Skeletal muscle satellite cell (primary cell): Measurements from ENCODE around the gene MTLN. TPM values are rescaled to one million over a fixed set of nuclear protein-coding genes. Genes with fewer than 3 reads are reported as not detected.
"Not testable (repeated sequence)": the region's sequence is repeated elsewhere in the genome, so short reads cannot be mapped to it uniquely, and the experiment has no call there.

Experiments
- H3K27me3 ChIP-seq: 2 replicates; pipeline ENCODE4 v1.7.0; 2013; ENCODE audit warnings: low read length; ENCODE audit not compliant: control insufficient read depth, insufficient read depth
- H3K36me3 ChIP-seq: 2 replicates; pipeline ENCODE4 v1.7.0; 2013; ENCODE audit warnings: mild to moderate bottlenecking, control low read depth, low read length; ENCODE audit not compliant: insufficient read depth
- H3K4me1 ChIP-seq: 2 replicates; pipeline ENCODE4 v1.7.0; 2013; ENCODE audit warnings: low read length; ENCODE audit not compliant: control insufficient read depth, insufficient read depth
- H3K4me2 ChIP-seq: 2 replicates; pipeline ENCODE4 v1.7.0; 2013; ENCODE audit warnings: mild to moderate bottlenecking, low read length
- H3K4me3 ChIP-seq: 2 replicates; pipeline ENCODE4 v1.7.0; 2013; ENCODE audit warnings: low read length
- H3K9ac ChIP-seq: 2 replicates; pipeline ENCODE4 v1.7.0; 2013; ENCODE audit warnings: mild to moderate bottlenecking, low read depth, low read length, moderate library complexity
- H3K9me3 ChIP-seq: replicated peaks from 2 replicates; pipeline ENCODE4 v1.7.0; 2013; ENCODE audit warnings: mild to moderate bottlenecking, control low read depth, low read length
- total RNA-seq: library from RNA; depleted of rRNA; stranded (reverse); fragments of >200 nt; gene quantifications from 2 replicates; pipeline ENCODE4 v1.2.3, GENCODE V29; 2012; rRNA removed

Gene MTLN, protein sequence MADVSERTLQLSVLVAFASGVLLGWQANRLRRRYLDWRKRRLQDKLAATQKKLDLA
- 70.3 and 75.0 TPM in 2 replicates for total RNA-seq

DNA sequence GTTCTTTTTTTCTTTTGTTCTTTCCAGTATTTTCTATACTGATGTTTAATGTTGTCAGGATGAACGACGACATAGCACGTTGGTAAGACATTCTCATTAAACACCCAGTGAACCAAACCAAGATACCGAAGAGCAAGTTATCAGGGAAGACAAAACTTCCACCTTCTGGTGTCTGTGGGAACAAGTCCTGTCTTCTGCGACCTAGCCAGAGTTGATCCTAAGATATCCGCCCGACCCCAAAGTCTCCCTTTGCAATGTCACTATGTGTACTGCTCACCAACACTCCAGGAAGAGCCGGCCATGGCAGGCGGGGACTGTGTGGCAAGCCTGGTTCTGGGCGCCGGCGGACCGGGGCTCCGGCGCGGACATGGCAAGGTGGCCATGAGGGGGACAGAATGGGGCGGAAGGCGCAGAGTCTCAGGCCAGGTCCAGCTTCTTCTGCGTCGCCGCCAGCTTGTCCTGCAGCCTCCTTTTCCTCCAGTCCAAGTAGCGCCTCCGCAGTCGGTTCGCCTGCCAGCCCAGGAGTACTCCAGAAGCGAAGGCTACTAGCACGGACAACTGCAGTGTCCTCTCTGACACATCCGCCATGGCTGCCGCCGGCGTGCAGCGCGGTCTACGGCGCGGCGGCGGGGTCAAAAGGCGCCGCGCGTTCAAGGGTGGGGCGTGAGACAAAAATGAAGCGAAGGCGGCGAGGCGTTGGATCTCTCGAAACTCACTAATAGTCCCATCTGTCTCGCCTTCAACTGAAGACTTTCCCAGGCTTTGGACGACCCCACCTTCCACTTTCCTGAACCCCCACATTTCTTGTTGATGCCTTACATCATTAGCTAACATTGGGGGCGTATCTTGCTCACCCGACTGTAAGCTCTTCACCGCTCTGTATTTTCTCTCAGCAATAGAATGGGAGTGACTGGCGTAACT, at the start of gene MTLN:
Gene MTLN, minus strand, starts transcription at position 610 of the 921 bp plus-strand sequence. Its CDS starts 22 bp downstream, at position 588.
- Histone ChIP-seq H3K4me3 (peak within 1 kb of the TSS; percentile 82), H3K27me3 (peaks cover 28% of the 10 kb centered on the region), H3K4me1 (no peaks in the 10 kb centered on the region), H3K4me2 (peak within 1 kb of the TSS; percentile 87), H3K36me3 (peaks cover 5% of the 10 kb centered on the region), H3K9me3 (no peaks in the 10 kb centered on the region), H3K9ac (peak within 1 kb of the TSS; percentile 85)

DNA sequence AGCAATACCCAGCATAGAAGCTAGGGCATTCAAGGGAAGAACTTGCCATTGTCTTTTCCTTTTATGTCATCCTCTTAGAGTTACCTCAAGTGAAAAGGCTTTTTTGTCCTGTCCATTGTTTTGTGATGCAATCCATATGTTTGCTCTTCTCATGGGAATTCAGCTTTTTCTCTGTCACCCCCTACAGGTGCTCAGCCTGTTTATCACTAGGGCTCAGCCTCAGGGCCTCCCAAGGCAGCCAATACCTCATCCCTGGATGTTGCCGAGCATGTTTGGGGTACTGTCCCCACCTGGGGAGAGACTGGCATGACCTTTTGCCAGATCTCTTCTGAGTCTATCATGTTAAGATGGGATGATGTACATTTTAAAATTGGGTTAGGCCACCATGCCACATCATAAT, 49.6 kb upstream of the MTLN start:
- H3K4me3 ChIP-seq, H3K4me1 ChIP-seq, H3K9ac ChIP-seq, H3K4me2 ChIP-seq, H3K36me3 ChIP-seq, H3K27me3 ChIP-seq, H3K9me3 ChIP-seq: not testable (repeated sequence)

DNA sequence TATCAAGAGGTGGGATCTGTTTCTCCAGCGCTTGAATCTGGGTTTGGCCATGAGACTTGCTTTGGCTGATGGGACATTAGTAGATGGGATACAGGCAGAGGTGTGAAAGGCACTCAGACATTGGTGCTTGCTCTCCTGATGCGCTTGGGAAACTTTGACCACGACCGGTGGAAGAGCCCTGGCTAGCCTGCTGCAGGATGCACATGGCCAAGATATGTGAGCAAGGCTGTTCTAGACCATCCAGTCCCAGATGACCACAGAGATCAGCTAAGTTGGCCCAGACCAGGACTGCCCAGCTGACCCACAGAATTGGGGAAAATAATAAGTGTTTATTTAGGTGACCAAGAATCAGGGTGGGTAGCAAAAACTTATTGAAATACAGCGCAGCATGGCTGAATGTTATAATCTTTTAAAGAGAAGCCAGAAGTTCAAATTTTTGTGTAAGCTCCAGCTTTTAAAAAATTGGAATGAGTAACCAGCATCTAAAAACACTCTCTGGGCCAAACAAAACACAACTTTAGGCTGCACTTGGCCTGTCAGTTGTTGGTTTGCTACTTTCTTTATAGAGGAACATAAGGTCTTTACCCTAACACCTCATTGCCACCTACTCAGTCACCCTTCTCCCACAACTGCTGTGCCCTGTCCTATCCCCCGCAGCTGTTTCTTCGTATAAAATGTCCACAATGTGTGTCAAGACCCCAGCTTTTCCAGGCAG, 35.9 kb upstream of the MTLN start:
- not testable (repeated sequence) for H3K9ac ChIP-seq, H3K4me2 ChIP-seq, H3K4me1 ChIP-seq, H3K9me3 ChIP-seq, H3K4me3 ChIP-seq, H3K27me3 ChIP-seq, H3K36me3 ChIP-seq

DNA sequence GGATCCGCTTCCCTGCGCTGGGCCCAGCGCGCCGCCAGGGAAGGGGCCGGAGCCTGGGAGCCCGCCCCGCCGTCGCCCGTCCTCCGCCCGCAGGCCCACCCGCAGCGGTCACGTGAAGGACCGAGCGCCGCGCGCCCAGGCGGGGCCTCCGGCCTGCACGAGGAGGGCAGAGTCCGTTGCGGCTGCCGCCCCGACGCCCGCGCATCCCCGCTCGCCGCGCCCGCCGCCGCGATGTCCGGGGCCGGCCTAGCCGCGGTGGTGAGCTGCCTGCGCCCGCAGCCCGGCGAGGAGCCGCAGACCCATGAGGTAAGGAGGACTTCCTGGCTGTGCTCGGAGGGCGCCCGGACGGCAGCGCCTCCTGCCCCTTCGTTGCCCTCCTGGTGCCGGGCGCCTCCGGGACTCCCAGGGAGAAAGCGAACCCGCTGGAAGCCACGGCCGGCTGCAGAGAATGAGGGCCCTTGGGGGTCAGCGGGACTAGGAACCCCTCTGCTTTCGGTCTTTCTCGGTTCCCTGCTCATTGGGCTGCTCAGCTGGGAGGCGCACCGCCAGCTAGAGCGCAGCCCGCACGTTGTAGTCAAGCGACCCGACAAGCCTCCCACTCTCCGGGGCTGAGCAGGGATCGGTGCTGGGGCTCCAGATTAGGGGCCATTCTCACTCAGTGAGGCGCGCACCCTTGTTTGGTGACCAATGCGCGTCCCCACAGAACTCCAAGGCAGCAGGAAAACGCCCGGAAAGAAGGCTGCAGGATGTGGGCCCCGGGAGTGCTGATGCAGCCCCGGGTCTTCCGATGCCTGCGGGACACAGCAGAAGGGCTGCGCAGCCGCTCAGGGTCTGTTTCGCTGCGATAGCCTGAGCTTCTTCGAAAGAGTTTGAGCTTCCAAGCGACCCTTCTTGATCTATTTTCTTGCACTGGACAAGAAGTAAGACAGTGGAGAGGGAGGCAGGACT, 33.4 kb upstream of the MTLN start:
- not testable (repeated sequence) for H3K4me1 ChIP-seq, H3K36me3 ChIP-seq, H3K9me3 ChIP-seq, H3K4me3 ChIP-seq, H3K9ac ChIP-seq, H3K4me2 ChIP-seq, H3K27me3 ChIP-seq

DNA sequence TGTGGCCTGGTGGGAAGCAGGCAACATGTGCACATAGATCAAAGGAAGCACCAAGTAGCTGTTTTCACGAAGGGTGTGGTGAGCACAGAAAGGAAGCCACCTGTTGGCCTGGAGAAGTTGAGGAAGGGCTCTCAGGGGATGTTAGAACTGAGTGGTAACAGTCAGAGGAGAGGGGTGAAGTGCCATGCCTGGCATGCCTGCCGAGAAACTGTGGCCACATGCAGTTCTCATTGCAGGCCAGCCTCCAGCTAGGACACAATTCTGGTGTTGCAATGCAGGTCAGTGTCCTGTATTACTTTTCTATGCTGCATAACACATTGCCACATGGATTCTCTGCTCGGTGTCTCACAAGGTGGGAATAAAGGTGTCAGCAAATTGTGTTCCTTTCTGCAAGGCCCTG, 30.9 kb upstream of the MTLN start:
- H3K27me3 ChIP-seq, H3K4me2 ChIP-seq, H3K9me3 ChIP-seq, H3K9ac ChIP-seq, H3K36me3 ChIP-seq, H3K4me3 ChIP-seq, H3K4me1 ChIP-seq: not testable (repeated sequence)

DNA sequence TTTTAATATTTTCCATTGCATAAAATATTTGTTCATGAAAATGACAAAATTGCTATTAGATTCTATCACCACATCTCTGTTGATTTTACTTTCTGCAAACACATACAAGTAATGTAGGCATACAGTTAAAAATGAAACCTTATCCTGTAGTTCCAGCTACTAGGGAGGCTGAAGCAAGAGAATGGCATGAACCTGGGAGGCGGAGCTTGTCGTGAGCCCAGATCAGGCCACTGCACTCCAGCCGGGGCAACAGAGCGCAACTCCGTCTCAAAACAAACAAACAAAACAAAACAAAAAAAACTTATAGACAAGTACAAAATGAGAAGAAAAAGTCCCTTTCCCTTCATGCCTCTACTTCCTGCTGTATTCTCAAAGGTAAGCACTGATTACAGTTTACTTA, 22.2 kb upstream of the MTLN start:
- H3K4me3 ChIP-seq, H3K36me3 ChIP-seq, H3K9me3 ChIP-seq, H3K4me1 ChIP-seq, H3K27me3 ChIP-seq, H3K9ac ChIP-seq, H3K4me2 ChIP-seq: not testable (repeated sequence)

DNA sequence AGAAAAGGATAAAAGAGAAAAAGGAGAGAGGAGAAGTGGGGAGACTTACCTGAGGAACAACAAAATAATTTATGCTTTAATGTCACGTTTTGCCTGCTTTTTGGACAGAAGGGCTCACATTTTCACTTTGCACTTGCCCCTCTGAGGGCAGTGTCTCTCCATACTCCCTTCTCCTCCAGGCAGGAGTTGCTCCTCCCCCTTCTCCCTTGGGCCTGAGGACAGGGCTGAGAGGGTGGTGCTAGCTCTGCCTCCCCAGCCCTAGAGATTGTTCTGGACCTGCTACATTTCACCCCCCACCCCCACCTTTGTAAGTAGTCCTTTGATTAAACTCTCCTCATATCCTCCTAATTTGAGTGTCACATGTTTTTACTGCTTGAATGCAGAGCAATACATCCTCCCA, 17.5 kb upstream of the MTLN start:
- not testable (repeated sequence) for H3K9ac ChIP-seq, H3K9me3 ChIP-seq, H3K36me3 ChIP-seq, H3K4me3 ChIP-seq, H3K4me1 ChIP-seq, H3K4me2 ChIP-seq
- H3K27me3 ChIP-seq = peaks cover 17% of the 10 kb centered on the region

DNA sequence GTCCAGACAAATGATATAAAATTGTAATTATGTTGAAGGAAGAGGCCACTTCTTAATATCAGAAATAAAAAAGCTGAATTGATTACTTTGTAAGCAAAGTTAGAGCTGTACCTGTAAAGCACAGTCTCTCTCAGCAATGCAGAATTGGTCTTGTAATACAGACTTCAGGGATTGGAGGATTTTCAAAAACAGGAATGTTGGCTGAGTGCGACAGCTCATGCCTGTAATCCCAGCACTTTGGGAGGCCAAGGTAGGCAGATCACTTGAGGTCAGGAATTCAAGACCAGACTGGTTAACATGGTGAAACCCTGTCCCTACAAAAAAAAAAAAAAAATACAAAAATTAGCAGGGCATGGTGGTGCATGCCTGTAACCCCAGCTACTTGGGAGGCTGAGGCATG, 10.3 kb upstream of the MTLN start:
- H3K27me3 ChIP-seq = peaks cover 82% of the 10 kb centered on the region
- H3K4me3 ChIP-seq, H3K9me3 ChIP-seq, H3K4me1 ChIP-seq, H3K4me2 ChIP-seq, H3K9ac ChIP-seq, H3K36me3 ChIP-seq: not testable (repeated sequence)

DNA sequence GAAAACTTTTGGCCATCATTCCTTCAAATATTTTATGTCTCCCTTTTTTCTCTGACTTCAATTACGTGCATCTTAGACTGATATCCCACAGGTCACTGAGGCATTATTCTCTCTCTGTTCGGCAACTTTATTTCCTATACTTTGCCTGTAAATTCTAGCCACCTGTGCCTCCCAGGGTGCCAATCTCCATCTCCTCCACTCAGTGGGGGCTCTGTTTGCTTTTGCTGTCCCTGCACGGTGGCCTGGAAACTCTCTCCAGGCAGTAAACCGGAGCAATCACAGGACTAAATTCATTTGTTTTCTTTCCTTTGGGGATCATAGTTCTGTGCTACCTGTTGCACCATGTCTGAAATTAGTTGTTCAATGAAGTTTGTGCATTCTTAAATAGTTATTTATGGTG, 9.6 kb upstream of the MTLN start:
- peaks cover 83% of the 10 kb centered on the region for H3K27me3 ChIP-seq
- H3K4me2 ChIP-seq = no peak overlapping the region
- H3K9me3 ChIP-seq = no peaks in the 10 kb centered on the region
- H3K36me3 ChIP-seq = no peaks in the 10 kb centered on the region
- H3K4me1 ChIP-seq = no peaks in the 10 kb centered on the region
- H3K4me3 ChIP-seq = no peak overlapping the region
- no peak overlapping the region for H3K9ac ChIP-seq

DNA sequence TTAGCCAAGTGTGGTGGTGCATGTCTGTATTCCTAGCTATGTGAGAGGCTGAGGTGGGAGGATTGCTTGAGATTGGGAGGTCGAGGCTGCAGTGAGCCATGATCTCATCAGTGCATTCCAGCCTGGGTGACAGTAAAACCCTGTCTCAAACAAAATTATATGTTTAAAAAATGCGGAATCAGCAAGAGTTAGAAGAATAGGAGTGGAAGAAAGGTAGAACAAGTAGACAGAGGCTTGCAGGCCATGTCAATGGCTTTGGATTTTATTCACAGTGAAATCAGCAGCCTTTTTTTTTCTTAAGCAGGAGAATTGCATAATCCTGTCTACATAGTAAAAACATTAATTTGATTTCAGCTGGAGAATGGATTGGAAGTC, 7.8 kb upstream of the MTLN start:
- Histone ChIP-seq H3K4me3 (no peak overlapping the region), H3K36me3 (no peaks in the 10 kb centered on the region), H3K9ac (no peak overlapping the region), H3K9me3 (no peaks in the 10 kb centered on the region), H3K4me1 (no peaks in the 10 kb centered on the region), H3K27me3 (peaks cover 89% of the 10 kb centered on the region), H3K4me2 (no peak overlapping the region)

DNA sequence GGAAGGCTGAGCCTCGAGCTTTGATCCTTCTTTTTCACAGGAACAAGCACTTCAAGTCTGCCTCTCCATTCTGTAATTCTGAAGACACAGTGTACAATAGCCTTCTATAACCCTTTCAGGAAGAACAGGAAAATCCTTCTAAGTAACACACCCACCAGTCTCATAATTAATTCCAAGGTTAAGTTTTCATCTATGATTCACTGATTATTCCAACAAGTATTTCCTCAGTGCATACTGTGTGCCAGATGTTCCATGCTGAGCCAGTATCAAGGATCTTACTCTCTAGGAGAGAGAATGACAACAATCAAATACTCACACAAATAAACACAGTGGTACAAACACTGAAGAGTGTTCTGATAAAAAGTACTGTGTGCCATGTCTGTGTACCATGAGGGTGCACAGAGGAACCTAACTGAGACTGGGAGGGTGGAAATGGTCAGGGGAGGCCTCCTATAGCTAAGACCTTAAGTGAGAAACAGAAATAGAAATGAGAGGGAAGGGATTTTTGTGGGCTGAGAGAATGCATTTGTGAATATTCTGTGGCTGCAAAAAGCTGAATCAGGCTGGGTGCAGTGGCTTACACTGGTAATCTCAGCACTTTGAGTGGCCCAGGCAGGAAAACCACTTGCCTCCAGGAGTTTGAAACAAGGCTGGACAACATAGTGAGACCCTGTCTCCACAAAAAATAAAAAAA, 7.3 kb upstream of the MTLN start:
- Histone ChIP-seq H3K4me3 (no peak overlapping the region), H3K4me1 (no peaks in the 10 kb centered on the region), H3K9ac (no peak overlapping the region), H3K36me3 (no peaks in the 10 kb centered on the region), H3K27me3 (peaks cover 91% of the 10 kb centered on the region), H3K4me2 (no peak overlapping the region), H3K9me3 (no peaks in the 10 kb centered on the region)
